Superior temporal gyrus (tissue), 1 donor: ENCODE measurements around the gene MME.
"Not testable (repeated sequence)": the region's sequence is repeated elsewhere in the genome, so short reads cannot be mapped to it uniquely, and the experiment has no call there.

Experiments
- DNase-seq: peaks from one replicate; pipeline ENCODE4 v3.0.0-alpha.2; 2016; ENCODE audit errors: extremely low spot score

Gene MME

DNA sequence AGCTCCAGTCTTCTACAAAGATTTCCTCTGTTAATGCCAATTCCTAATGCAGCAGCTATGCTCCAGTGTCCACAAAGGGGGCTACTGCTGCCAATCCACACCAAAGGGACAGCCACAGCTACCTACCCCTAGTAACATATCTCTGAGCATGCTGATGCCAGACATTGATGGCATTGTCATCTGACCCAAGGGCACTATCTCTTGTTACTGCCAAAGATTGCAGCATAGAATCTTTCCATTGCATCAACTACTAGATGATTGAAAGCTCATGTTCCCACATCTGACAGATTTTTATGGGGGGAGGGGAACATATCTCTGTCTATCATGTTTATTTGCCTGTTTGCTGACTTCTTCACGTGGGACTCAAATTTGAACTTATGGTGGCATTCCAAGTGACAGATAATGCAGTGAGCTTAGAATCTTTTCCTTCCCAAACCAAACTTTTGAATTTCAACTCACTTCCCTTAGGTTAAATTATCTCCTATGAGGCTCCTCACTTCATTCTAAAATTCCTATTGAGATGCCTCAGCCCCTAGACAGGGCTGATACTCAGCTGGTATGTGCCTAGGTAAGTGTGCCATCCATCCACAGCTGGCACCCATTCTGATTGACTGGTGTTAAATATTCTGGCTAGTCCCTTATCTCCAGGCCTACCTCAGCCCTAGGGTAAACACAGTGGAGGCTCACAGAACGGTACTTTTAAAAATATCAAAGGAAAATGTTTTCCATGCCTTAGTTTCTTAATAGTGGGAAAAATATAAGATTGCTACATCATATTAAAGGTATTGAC lies 113.0 kb downstream of the MME start:
- DNase-seq, result no peak

DNA sequence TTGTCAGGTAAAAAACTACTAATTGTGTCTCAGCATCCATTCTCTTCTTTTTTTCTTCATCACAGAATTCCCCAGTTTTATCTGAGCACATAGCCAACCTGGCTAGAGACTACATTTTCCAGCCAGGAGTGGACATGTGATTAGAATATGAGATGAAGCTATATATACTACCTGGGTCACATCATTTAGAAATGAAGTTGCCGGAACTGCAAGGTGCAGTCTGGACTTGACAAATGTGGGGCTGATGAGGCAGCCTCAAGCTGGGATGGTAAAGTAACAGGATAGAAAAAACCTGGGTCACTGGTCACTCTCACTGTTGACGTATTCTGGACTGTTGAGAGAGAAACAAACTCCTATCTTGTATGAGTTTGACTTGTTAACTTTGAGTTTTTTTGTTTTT lies 113.7 kb downstream of the MME start:
- no peak for DNase-seq

DNA sequence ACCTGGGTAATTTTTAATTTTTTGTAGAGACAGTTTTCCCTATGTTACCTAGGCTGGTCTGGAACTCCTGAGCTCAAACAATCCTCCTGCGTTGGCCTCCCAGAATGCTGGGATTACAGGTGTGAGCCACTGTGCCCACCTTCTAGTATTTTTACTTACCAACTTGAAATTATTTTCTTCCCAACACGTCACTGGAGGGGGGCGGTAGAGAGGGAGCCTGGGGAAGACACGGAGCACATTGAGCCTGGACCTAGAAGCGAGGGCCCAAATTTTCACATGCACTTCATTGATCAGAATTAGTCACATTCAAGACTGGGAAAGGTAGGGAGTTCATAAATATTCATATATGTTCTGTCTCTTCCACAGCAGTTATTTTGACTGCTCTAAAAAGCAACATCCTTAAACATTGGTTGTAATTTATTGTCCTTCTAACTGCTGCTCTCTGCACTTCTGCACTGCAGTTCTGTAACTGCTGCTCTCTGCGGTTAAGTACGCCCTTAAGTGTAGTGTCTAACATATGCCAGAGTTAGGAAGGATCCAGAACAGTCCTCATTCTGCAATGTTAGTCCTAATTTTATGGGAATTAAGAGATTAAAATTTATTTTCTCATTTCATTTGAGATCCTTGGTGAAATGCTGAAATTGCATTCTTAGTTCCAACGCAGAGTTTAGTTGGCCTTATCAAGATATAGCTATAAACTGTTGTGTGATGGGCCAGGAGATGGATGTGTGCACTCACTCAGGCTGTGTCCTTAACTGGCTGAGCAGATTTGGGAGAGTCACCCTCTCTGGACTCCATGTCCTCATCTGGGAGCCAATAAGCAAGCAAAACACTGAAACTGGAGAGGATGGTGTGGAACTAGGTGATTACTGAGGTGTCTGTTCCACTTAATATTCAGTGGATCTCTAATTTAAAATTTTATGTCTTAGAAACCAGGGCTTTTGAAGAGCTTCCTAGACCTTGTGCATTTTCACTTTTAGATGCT lies 115.1 kb downstream of the MME start:
- no peak for DNase-seq

DNA sequence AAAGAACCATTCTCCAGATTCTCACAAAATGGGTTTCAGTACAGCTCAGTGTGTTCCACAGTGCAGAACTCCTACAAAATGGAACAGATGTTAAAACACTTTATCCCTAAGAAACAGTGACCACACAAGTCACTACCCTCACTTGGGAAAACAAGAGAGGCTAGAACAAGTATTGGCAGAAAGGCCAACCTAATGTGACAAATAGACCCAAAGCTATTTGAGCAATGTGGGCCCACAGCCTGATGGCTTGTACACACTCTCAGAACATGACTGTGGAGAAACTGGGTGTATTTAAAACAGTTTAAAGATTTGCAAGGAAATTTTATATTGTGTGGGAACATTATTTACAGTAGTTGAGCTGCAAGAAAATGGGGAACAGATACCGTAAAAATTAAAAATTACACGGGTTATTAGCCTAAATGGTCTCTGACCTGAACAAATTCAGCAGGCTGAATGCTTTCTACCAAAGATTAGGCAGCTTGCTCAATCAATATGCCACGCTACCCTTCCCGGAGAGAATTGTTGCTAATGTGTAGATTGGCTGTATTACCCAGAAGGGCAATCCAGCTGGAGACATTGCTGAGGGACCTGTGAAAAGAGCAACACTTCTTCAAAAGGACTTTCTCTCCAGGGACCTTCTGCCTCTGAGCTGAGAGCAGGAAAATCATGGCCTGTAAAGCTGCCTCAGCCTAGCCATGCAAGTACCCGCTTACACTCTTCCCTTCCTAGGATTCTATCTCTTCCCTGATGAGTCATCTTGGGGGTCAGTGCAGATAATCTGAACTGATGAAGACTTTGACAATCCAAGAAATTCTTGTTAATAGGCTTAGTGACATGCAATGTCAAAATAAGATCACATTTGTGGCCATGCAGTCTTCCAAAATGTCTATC lies 116.3 kb downstream of the MME start:
- DNase-seq, result no peak

DNA sequence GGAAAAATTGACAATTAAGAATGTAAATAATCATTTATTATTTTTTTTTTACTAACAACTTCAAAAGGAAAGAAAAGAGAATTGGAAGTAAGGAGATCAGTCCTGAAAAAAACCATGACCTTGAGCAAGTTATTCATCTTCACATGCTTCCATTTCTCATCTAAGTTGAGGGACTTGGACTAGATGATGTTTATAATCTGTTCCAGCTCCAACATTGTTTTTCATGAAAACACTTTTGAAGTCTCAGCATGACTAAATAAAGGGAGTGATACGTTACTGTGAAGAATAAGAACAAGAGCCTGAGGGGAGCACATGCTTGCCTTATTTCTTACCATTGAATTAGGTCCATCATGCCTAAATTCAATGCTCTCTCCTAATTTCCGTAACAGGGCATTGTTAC lies 117.7 kb downstream of the MME start:
- DNase-seq, result no peak

DNA sequence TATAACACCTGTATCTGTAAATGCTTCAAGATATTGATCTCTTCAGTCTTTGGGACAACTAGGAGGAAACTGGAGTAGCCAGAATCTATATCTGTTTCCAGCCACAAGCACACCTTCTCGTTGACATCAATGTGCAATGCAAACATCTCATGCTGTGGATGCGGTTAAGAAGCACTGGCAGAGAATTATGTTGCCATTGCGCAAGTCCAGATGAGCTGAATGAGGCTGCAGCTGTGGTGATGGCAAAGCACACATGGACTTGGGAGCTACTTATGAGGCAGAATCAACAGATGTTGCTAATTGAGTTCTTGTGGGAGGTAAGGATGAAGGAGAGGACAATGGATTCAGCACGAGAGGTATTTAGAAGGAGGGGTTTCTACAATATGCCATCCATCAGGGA lies 122.5 kb downstream of the MME start:
- DNase-seq, result no peak

DNA sequence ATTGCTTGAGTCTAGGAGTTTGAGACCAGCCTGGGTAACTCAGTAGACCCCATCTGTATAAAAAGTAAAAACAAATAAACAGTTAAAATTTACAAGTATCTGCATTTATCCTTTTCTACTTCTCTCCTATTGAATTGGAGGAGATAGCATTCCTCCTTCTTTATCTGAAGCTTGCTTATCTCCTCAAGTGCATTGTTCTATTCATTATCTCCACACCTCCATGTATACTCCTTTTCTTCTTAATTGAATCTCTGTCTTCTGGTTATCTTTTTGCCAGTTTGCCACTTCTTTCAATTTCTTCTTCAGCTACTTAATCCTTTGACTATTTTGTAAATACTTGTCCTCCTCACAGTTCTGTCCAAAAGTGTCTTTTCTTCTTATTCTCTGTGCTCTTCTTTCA lies 124.7 kb downstream of the MME start:
- no peak for DNase-seq

DNA sequence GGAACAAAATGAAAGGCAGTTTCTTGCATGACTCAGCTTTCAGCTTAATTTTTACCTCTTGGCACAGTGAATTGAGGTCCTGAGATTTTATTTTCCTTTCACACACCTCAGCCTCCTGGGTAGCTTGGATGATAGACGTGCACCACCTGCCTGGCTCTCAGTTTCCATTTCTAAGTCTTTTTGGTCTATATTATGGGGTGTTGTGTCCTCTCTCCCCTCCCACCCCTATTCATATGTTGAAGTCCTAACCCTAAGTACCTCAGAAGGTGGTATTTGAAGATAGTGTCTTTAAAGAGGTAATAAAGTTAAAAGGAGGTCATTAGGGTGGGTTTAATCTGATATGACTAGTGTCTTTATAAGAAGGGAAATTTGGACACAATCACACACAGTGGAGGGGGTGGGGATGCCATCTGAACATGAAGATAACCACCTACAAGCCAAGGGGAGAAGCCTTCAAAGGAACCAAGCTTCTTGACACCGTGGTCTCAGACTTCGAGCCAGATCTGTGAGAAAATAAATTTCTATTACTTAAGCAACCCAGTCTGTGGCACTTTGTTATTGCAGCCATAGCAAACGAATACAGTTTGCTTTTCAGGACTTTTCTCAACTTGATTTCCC lies 128.2 kb downstream of the MME start:
- no peak for DNase-seq

DNA sequence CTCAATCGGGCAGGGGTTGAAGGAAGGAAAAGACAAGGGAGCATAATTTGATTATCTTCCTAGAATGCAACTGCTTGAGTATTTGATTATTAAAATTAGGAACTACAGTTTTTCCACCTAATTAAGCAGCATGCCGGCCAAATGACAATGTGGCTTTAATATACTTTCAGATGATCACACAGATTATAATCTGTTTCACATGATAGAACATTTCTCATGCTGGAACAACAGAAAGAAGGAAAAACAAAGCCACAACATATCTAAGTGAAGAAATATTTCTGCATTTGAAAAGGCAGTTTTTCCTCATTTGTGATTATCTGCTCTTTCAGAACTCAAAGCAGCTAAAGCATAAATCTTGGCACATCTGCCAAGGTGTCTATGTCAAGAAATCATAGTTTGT lies 130.6 kb downstream of the MME start:
- DNase-seq, result no peak

DNA sequence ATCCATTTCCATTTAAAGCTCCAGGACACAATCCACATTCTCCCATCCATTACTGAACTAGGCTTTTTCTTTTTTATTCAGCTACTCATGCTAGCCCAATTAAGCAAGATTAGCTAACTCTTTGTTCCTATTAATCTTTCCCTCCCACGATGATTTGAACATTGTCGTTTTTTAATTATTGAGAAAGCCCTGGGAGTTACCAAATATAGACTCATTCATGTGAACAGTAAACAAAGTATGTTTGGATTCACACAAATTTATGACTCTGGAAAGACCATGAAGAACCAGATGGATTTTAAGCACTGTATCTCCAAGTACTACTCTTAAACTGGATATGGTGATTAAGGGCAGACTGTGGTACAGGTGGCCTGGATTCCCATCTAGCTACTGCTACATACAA lies 131.1 kb downstream of the MME start:
- DNase-seq, result no peak

DNA sequence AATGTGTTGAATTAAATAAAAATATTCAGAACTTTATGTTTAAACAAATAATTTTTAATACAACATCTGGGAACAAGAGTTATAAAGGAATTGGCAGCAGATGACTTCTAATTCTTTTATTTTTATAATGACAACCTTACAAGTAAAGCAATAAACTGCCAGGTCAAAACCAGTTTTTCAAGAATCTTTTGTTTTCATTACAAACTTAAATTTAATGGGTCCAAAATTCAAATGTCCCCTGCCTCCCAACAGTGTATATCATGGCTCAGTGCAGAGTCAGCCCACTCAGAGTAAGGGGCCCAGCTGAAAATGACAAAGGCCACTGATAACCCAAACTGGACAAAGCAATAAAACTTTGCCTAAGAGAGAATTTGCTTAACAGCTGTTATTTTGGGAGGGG lies 131.8 kb downstream of the MME start:
- no peak for DNase-seq

DNA sequence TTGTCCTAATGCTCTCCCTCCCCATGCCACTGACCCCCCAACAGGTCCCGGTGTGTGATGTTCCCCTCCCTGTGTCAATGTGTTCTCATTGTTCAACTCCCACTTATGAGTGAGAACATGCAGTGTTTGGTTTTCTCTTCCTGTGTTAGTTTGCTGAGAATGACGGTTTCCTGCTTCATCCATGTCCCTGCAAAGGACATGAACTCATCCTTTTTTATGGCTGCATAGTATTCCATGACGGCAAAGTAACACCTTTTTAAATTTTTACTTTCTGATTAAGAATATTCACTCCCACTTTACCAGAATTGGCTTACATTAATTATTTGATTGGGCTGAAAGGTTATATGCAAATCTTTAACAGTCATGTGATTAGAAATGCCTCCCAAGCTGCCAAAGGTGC lies 135.9 kb downstream of the MME start:
- DNase-seq, result not testable (repeated sequence)

DNA sequence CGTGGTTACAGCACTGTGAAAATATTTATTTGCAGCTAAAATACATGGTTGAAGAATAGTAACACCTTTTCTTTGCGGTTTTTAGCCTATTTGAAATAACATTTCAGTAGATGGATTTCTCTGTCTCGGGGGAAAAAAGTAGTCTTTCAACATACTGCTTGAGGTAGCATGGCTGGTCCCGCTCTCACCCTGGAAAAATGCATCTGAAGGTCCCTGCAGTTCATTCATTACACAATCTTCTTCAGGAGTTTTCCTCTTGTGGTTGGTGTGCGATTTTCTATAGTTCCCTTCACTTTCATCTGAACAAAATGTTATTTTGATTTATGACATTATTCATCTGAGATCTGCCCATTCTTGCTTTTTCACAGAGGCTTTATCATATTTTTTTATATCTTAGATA lies 137.5 kb downstream of the MME start:
- no peak for DNase-seq

DNA sequence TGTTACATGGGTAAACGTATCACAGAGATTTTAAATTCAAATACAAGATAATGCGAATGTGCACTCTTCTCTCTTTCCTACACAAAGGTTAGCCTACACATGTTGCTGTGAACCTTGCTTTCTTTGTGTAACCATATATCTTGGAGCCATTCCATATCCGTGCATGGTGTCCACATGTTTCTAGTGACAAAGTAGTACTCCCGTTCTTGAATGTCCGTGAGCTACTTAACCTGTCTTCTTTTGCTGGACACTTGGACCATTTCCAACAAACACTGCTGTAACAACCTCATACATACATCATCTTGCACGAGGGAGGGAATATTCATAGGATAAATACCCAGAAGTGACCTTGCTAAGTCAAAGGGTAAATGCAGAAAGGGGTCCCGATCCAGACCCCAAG lies 138.3 kb downstream of the MME start:
- no peak for DNase-seq

DNA sequence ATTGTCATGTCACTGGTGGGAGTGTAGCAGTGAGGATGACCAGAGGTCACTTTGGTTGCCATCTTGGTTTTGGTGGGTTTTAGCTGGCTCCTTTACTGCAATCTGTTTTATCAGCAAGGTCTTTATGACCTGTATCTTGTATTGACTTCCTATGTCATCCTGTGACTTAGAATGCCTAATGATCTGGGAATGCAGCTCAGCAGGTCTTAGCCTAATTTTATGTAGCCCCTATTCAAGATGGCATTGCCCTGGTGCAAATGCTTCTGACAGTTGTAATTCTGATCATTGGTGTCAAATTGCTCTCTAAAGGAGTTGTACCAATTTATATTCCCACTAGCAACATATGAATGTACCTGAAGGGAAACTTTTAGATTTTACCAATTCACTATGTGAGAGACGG lies 139.0 kb downstream of the MME start:
- DNase-seq, result no peak

DNA sequence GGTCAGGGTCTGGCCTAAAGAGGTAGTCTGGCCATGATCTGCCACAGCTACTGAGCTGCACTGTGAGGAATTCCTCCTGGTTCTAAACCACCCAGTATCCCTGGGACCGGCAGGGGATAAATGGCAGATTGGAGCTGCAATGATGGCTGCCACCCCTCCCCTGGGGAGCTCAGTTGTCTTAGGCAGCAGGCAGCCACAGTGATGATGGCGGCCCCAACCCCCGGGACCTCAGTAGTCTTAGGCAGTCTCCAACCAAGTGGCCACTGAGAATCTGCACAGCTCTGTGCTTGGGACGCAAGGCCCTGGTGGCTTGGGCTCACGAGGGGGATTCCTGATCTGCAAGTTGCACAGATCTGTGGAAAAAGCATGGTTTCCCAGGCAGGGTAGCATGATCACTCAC lies 145.3 kb downstream of the MME start:
- DNase-seq, result no peak

DNA sequence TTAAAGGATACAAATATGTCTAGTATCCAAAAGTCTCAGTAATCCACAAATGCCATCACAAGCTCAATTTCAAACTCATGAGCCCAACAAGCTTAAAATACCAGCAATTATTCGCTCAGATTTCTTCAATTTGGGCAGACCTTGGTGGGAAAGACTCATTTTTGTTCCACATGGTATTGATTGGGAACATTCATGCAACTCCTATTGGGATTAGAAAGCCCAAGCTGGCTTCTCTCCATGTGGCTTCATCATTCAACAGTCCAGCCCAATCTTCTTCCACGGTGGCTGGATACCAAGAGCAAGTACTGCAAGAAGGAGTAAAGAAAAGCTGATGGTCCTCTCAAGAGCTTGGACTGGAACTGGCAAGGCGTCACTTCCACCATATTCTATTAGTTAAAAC lies 147.0 kb downstream of the MME start:
- no peak for DNase-seq

DNA sequence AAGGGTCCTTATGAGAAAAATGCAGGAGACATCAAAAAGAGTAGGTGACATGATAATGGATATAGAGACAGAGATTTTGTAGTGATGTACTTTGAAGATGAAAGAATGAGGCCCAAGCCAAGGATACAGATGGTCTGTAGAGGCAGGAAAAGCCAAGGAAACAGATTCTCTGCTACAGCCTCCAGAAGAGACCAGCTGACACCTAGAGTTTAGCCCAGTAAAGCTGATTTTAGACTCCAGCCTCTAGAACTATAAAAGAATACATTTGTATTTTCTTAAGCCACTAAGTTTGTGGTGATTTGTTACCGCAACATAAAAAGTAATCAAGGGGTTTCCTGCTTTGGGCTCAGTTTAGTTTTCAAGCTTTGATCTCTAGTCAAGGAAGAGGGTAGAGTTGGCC lies 148.6 kb downstream of the MME start:
- DNase-seq, result no peak

DNA sequence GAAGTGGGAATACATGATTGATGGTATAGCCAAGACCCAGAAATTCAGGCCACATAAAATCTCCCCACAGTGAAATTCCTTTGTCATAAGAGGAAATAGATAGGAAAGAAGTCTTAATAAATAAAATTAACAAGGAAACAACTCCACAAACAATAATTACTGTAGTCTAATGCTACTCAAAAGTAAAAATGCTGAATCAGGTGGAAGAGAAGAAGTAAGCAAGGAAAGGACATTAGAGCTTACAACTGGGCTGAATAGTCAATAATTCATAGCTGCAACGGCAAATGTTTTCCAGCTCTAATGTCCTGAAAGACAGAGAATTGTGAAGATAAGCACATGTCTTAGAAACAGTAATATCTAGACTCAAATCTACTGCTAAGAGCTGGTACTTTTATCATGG lies 149.0 kb downstream of the MME start:
- DNase-seq, result no peak

DNA sequence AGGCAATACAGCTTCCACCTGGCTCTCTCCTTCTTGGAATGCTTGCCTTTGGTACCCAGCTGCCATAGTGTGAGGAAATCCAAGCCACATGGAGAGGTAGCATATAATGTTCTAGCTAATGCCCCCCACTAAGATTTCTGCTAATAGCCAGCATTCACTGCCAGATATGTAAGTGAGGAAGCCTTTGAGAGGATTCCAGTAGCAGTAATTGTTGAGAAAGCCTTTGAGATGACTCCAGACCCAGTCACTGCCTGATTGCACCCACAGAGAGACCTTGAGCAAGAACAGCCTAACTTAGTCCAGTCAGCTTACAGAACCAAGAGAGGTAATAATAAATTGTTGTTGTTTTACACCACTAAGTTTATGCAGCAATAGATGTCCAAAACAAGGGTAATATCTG lies 150.3 kb downstream of the MME start:
- no peak for DNase-seq

DNA sequence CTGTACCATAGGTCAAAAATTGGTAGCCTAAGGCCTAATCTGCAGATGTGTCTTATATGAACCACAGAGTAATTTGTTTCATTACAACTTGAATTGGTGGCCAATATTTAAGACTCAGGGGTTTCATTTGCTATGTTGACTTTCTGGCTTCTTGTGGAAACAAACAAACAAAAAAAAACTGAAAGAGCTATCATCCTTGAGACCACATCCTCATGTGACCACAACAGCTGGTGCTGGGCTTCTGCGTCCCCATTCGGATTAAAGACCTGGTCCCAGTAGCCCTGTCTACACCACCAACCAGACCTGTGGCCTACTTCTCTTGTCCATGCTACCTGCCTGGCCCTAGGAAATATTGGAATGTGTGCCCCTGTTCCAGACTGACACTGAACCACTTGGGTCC lies 151.7 kb downstream of the MME start:
- no peak for DNase-seq

DNA sequence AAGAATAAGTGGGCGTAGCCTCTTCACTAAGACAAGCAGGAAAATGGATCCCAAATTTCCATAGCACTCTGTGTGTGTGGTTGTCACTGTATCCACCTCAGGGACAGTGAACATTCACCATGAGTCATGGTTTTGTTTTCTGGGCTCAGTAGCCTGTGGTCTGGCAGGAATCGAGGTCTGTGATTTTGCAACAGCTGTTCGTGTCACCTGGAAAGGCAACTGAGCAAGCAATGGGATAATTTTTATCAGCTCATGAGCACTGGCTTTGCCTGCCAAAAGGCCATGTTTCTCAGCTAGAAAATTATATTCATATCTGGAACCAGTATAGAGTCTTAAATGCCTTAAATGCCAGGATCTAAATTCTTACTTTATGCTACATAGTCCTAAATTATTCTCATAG lies 152.5 kb downstream of the MME start:
- DNase-seq, result peak; percentile 18
